PC-9 (cell line): ENCODE results near the gene LDHAL6A.

Source experiments
- EZH2 ChIP-seq: fragments of 200-600 bp; sonication (generic); IDR thresholded peaks from 2 replicates; pipeline ENCODE4 v1.8.0; 2017; ENCODE audit warnings: antibody characterized with exemption, low read depth
- TF ChIP-seq, protein P1 (sequence below): fragments of 200-600 bp; sonication (generic); conservative IDR thresholded peaks from 2 replicates; pipeline ENCODE4 v1.6.1; 2017; ENCODE audit warnings: mixed run types, antibody characterized with exemption, mild to moderate bottlenecking, moderate library complexity

DNA sequence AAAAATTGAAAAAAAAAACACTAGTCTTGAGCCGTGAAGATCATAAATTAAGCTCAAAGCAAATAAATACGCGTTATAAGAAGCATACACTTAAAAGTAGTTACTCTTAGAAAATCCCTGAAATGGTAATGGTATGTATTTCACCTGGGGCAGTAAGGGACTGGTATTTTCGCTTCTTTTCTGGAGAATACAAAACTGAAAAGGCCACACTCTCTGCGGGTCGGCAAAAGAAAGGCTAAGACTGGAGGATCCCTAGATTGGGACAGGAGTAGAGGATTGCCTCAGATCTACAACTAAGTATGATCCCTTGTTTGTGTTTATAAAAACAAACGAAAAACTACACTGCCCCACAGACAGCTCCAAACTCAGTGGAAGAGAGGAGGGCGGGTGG lies 70.5 kb downstream of the LDHAL6A start:
- TF ChIP-seq, protein P1, sequence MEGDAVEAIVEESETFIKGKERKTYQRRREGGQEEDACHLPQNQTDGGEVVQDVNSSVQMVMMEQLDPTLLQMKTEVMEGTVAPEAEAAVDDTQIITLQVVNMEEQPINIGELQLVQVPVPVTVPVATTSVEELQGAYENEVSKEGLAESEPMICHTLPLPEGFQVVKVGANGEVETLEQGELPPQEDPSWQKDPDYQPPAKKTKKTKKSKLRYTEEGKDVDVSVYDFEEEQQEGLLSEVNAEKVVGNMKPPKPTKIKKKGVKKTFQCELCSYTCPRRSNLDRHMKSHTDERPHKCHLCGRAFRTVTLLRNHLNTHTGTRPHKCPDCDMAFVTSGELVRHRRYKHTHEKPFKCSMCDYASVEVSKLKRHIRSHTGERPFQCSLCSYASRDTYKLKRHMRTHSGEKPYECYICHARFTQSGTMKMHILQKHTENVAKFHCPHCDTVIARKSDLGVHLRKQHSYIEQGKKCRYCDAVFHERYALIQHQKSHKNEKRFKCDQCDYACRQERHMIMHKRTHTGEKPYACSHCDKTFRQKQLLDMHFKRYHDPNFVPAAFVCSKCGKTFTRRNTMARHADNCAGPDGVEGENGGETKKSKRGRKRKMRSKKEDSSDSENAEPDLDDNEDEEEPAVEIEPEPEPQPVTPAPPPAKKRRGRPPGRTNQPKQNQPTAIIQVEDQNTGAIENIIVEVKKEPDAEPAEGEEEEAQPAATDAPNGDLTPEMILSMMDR = no peak
- TF ChIP-seq EZH2 = no peak
